ENCODE results near the gene CCDC137.
"Not testable (repeated sequence)": the region's sequence is repeated elsewhere in the genome, so short reads cannot be mapped to it uniquely, and the experiment has no call there.

The CCDC137 gene

GRCh38 chr17:81650951-81651350 is 15.6 kb upstream of the CCDC137 start:
- no peak for DNase-seq (ENCODE audit: low read depth)

GRCh38 chr17:81651692-81652091 is 14.8 kb upstream of the CCDC137 start:
- no peak for DNase-seq (ENCODE audit: low read depth)

GRCh38 chr17:81652906-81653771 is 13.4 kb upstream of the CCDC137 start:
- DNase-seq (ENCODE audit: low read depth), result no peak

DNA sequence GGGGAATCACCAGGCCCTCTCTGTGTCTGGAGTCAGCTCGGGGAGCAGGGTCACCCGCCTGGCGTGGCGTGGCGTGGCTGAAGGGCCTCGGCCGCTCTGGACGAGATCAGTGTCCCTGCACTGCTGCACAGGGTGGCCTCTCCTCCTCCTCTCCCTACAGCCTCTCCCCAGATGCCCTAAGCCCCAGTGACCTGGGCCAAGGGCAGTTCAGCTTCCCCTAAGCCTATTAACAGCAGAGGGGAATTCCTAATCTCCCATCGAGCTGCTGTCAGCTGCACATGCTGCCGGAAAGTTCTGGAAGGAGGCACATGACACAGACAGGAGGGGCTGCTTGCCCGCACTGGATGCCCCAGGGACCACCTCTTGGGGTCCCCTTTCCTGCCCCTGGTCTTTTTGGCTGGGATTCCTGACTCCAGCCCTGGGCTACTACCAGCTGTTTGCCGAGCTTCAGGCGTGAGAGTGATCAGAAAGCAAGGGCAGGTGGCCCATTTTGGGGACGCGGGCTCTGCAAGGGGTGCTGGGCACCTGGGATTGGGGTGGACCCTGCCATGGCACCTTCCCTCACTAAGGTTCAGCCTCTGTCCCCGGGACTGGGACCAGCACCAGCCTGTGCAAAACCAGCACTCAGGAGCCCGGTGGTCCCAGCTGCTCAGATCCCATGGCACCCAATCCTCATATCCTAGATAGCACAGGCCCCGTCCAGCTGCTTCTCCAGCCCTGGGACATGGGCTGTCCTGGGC is 11.0 kb upstream of the CCDC137 start:
- no peak for DNase-seq (ENCODE audit: low read depth)

- DNase-seq (ENCODE audit: low read depth), result no peak
Measured at GRCh38 chr17:81656118-81656743, 10.3 kb upstream of the CCDC137 start, which contains the start of gene PDE6G. PDE6G (minus strand) TSS chr17:81656542; CDS start chr17:81653305, 3,237 bp downstream.

DNA sequence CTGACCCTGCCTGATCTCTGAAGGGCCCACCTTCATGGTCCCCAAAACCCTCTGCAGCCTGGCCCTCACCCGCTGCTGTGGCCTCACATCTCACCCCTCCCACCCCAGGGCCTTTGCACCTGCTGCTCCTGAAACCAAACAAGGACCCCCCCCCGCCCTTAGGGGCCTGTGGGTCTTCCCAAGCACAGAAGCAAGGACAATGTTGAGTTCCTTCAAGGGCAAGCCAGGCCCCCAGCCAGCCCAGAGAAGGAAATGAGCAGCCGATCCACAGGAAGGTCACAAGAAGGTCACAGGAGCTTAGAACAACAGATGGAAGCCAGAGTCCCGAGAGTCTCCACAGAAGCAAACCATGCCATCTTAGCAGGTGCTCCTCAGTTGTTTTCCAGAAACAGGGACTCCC is 9.7 kb upstream of the CCDC137 start:
- no peak for DNase-seq (ENCODE audit: low read depth)

DNA sequence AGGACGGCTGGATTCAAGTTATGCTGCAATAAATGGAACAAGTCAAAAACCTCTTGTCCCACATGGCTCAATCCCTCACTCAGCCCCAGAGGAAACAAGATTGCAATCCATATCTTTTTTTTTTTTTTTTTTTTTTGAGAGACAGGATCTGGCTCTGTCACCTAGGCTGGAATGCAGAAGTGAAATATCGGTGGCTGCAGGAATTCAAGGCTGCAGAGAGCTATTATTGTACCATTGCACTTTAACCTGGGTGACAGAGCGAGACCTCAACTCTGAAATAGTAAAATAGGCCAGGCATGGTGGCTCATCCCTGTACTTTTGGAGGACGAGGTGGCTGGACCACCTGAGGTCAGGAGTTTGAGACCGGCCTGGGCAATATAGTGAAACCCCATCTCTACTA is 7.5 kb upstream of the CCDC137 start:
- DNase-seq (ENCODE audit: low read depth), result no peak

- no peak for DNase-seq (ENCODE audit: low read depth)
Measured at GRCh38 chr17:81660441-81660840, 6.1 kb upstream of the CCDC137 start.

- DNase-seq (ENCODE audit: low read depth), result no peak
Measured at GRCh38 chr17:81662002-81662401, 4.5 kb upstream of the CCDC137 start.

- DNase-seq (ENCODE audit: low read depth), result no peak
Measured at GRCh38 chr17:81664051-81664470, 2.5 kb upstream of the CCDC137 start.

GRCh38 chr17:81665205-81666091 is 1.1 kb upstream of the CCDC137 start:
- DNase-seq (ENCODE audit: low read depth), result peak; percentile 40

GRCh38 chr17:81666092-81666341 is 520 bp upstream of the CCDC137 start:
- no peak for DNase-seq (ENCODE audit: low read depth)

GRCh38 chr17:81667754-81668153 is 1.2 kb downstream of the CCDC137 start:
- no peak for DNase-seq (ENCODE audit: low read depth)

- DNase-seq (ENCODE audit: low read depth), result no peak
Measured at GRCh38 chr17:81672504-81672903, 6.0 kb downstream of the CCDC137 start.

- no peak for DNase-seq (ENCODE audit: low read depth)
Measured at GRCh38 chr17:81672954-81673353, 6.4 kb downstream of the CCDC137 start.

GRCh38 chr17:81673561-81674258 is 7.2 kb downstream of the CCDC137 start:
- DNase-seq (ENCODE audit: low read depth), result no peak

- DNase-seq (ENCODE audit: low read depth), result not testable (repeated sequence)
Measured at GRCh38 chr17:81675515-81676221, 9.1 kb downstream of the CCDC137 start.

DNA sequence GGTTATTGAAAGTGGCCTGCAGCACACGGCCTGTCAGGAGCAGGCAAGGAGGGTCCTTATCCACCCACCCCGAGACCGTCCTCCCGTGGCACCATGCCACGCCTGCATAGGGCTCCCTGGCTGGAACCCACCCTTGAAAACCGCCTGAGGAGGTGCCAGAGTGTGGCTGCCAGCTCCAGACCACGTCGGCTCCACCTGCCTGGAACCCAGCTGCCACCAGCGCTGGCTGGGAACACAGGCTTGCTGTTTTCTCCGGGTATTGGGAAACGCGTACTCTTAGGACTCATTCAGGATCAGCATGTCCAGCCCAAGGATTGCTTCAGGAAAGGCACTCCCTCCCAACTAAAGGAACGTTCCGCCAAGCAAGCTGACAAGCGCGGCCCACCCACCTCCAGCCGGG is 10.4 kb downstream of the CCDC137 start:
- no peak for DNase-seq (ENCODE audit: low read depth)

- DNase-seq (ENCODE audit: low read depth), result no peak
Measured at GRCh38 chr17:81680150-81680549, 13.6 kb downstream of the CCDC137 start.

DNA sequence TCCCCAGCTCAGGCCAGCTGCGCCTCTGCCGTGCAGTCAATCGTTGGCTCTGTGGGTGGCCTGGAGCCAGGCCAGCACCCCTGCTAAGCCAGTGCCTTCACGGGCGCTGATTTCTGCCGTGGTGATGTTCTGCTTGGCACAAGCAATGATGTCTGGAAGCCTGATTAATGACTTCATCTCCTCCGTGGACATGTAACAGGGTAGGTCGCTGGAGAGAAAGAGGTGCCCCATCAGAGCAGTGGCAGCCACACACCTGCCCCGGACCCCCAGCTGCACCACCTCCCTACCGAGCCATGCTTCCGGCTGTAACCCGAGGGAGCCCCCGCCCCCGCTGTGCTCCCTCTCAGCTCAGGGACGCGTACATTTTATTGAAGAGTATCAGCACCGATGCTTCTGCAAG is 15.1 kb downstream of the CCDC137 start:
- DNase-seq (ENCODE audit: low read depth), result no peak
